NCI-H446 treated with DMSO at 0.1 percent for 48 hours (cell line): ENCODE data around the gene PPBP.

Experiments
- DNase-seq: peaks from one replicate; lab custom pipeline; 2025; lab: John Stamatoyannopoulos, UW

The PPBP gene, protein sequence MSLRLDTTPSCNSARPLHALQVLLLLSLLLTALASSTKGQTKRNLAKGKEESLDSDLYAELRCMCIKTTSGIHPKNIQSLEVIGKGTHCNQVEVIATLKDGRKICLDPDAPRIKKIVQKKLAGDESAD

DNA sequence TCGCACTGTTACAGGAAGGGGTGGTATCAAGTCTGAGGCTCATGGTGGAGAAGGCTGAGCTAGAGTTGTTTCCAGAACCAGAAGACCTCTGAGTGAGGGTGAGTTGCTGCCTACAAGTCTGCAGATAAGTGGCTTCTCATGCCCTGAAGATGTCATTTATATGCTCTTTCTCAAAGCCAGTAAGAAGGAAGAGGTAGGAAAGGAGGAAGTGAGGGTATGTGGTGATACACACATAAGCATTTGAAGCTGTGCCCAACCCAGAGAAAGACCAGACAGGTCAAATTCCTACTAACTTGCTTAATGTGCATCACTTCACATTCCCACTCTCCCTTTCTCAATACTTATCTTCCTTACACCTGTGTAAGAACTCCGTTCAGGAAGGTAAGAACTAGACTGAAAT, at the start of gene PPBP:
Gene PPBP, minus strand, starts transcription at position 130 of the 400 bp plus-strand sequence. Its CDS starts 87 bp downstream, at position 43.
- DNase-seq: no peak

- no peak for DNase-seq
These were observed 49.3 kb upstream of the PPBP start for GRCh38 chr4:74037076-74037955.

DNA sequence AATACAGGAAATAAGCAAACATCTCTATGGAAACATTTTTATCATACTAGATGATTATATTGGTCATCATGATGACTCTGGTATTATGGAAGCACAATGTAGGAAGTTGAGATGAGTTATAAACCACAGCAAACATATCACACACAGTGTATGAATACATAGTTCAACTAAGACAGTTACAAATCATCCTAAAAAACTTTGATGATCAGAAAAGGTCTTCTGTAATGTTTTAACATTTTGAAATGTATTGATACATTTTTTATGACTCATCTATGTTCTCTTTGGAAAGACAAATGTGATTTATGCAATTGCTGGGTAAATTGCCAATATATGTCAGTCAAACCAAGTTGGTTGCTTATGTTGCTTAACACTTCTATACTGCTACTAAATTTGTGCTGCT, 45.7 kb upstream of the PPBP start:
- no peak for DNase-seq

GRCh38 chr4:74032064-74032463, 44.1 kb upstream of the PPBP start:
- DNase-seq: no peak

GRCh38 chr4:74031576-74031975, 43.6 kb upstream of the PPBP start:
- no peak for DNase-seq

DNA sequence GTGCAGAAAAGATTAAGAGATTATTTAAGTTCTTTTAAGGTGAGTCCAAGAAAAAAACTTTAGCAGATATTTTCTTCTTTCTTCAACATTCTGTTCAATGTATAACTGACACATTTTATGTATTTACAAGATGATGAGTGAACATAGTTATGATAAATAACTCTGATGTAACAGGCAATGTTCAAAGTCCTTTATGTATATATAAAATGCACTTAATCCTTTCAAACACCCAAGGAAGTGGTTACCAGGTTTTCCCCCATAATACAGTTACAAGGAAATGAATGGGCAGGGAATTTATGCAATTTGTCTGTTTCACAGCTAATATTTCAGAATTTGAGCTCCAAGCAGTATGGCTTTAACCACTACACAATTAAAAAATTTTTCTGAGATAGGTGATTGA, 42.3 kb upstream of the PPBP start:
- no peak for DNase-seq

DNA sequence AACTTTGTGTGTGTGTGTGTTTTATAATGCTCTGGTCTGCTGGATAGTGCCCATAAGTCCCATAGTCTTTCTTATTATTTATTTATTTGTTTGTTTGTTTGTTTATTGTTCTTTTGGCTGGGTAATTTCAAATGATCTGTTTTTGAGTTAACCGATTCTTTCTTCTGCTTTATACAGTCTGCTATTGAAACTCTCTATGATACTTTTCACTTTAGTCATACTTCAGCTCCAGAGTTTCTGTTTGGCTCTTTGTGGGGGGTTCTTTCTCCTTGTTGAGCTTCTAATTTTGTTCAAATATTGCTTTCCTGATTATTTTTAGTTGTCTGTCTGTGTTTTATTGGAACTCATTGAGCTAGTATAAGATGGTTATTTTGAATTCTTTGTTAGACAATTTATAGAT, 40.5 kb upstream of the PPBP start:
- DNase-seq: no peak

GRCh38 chr4:74023709-74024108, 35.7 kb upstream of the PPBP start:
- DNase-seq: no peak

DNA sequence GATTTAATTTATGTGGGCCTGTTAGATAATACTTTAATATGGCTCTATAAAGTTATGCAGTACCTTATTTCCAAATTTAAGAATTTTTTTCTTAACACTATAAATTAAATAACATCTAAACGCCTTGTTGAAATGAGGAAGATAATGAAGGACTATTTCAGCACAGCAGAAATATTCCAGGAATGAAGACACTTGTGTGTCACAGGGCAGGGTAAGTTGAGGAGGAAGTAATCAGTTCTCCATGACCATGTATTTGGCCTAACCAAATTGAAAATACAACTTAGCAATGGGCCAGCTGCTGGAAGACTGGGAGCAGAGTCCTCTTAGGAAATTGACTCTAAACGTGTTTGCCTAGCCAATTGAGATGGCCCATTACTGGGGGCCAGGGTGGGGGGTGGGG, 33.6 kb upstream of the PPBP start:
- DNase-seq: no peak

DNA sequence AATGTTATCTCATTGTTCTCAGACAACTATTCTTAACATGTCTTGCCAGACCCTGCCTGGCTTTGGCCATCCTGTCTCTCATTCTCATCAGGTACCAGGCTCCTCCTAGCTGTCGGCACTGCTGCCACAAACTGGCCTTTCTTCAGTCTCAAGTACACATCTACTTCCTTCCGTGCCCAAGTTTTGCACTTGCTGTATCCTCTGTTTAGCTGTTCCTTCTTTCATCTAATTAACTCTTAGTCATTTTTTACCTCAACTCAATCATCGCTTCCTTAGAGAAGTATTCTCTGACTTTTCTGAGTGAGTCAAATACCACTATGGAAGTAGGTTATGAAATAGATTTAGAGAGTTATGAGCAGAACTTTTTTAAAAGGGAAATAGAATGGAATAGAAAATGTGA, 30.8 kb upstream of the PPBP start:
- DNase-seq: no peak

DNA sequence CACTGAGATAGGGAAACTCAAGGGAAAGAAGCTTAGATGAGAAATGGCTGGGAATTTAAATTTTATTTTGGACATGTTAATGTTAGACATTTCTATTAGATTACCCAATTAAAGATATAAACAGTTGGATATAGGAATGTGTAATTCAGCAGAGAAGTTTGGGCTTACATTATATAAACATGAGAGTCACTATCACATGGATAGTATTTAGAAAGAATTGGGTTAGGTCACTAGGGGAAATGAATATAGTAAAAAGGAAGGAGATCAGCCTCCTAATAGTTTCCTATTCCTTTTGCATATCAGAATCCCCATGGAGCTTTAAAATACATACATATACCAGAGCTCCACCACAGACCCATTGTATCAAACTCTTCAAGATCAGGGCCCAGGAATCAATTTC, 30.1 kb upstream of the PPBP start:
- no peak for DNase-seq

DNA sequence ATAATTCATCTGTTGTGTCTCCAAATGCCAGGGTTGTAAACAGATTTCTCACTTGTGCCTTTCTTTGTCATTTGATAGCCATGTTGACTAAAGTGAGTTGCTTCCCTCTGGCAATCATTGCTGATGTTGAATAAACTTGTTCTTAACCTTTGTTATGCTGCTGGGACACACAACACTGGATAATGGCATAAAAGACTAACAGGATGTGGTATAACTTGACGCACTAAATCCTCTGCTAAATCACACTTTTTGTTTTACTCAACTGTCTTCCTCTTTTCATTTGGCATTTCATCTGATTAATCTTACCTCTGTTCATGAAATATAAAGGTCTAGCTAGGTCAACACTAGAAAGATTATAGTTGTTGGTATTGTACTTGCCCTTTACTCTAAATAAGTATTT, 28.1 kb upstream of the PPBP start:
- no peak for DNase-seq

DNA sequence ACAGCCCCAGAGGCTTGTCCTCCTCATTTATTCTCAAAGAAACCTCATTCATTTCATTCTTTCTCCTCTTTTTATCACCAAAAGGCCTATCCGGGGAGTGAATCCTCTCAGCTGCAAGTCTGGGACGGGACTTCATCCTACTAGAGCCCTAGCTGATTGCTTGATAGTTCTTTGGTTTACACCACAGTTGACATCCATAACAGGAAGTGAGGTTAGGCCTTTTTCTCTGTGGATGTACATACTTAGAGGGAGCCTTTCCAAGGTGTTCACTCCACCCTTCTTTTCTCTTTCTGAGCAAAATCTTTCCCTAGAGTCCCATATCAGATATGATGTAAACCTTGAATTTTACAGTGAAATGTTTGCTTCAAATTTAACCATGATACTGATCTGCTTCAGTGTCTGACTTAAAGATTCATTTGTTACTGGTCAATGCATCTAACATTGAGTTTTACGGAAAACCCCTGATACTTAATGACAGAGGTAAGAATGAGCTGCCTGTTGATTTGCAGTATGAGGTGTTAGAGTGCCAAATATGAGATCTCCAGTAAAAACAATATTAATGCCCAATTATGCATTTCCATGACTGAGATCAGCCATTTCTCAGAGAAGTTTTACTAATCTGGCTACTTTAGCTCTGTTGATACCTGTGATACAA, 27.3 kb upstream of the PPBP start:
- DNase-seq: no peak

DNA sequence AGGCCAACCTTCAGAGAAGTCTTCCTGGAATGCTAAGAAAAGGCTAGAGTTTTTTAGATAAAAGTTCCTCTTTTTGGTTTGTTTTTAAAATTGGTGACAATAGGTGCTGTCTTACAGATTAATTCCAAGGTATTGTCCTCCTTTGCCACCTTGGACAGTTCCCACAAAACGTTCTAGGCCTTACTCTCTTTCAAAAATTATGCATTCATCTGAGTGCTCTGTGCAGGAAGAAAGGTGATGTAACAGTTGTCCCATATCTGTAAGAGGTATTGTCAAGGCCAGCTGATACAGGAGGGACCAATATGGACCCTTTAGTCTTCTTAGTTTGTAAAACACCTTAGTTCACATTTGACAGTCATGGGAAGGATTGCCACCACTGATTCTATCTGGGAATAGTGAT, 26.3 kb upstream of the PPBP start:
- DNase-seq: no peak

DNA sequence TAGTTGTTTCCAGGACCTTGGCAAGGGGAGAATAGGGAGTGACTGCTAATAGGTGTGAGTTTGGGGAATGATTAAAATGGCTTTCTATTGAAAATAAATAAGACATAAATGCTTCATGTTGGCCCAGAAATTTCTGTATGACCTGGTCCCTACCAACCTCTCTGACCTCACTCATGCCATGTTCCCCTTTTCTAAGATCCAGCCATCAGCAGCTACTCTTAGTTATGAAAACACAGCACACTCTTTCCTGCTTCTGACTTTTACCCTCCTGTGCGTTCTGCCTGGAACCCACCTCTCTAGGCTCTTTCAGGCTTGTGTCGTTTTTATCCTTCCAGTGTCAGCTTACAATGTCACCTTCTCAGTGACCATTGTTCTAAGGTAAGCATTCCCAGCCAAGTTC, 25.3 kb upstream of the PPBP start:
- DNase-seq: no peak

GRCh38 chr4:74012130-74012529, 24.1 kb upstream of the PPBP start:
- no peak for DNase-seq

- no peak for DNase-seq
These were observed 21.3 kb upstream of the PPBP start for GRCh38 chr4:74009307-74009706.

DNA sequence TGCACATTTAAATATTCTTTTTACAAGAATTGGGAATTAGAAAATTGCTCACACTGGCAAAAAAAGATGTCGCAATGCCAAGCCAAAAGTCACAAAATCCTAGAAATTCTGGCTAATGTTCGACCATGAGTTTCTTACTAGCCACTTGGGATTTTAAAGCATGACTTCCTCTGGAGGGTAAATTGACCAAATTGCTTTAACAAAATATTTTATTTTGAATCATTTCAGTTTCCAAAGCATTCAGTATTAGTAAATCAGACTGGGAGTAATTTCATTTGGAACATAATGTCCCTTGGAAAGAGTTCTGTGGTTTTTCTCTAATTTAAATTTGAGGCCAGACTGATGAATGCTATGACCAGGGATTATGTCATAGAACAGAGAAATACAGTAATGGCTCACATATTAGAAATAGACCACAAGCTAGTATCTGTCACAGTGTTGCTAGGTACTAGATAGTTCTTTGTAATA, 18.1 kb upstream of the PPBP start:
- DNase-seq: no peak

DNA sequence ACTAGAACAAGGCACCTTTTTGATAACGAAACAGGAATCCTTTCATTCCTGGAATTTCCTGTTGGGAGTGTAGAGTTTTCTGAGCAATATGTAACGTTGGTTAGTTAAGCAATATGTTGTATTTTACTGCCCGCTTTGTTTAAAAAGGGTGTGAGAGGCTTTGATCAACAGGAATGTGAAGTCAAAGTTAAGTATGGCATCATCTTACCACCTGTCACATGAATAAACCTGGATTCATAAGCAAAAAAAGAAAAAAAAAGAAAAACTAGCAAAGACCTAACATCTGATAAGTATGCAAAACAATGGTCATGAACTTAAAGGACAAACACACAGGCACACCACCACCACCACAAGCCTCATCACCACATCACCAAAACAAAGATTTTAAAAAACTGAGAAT, 17.5 kb upstream of the PPBP start:
- DNase-seq: no peak

- no peak for DNase-seq
These were observed 16.7 kb upstream of the PPBP start for GRCh38 chr4:74004668-74005067.

DNA sequence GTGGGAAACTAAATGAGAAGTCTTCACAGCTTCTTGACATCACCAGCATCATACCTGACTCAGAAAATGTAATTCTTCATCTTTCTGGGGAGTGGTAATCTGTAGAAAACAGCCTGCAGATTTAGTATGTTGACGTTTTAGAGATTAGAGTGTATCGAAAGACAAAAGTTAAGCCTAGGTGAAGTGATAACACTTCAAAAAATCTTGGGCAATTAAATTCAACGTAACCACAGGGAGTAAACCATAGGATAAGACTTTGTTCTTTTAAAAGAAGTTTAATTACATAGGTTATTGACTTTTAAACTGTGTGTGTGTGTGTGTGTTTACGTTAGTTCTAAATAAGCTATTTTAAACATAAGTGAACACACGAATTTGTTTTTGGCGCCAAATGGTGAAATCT, 12.3 kb upstream of the PPBP start:
- DNase-seq: no peak

- no peak for DNase-seq
These were observed 10.3 kb upstream of the PPBP start, which contains the start of gene CXCL5 for GRCh38 chr4:73998040-73999011. Gene CXCL5, minus strand, starts transcription at chr4:73998677. Its CDS starts 96 bp downstream, at chr4:73998581.
